ENCODE measurements around the gene ADGRA3.

The ADGRA3 gene

DNA sequence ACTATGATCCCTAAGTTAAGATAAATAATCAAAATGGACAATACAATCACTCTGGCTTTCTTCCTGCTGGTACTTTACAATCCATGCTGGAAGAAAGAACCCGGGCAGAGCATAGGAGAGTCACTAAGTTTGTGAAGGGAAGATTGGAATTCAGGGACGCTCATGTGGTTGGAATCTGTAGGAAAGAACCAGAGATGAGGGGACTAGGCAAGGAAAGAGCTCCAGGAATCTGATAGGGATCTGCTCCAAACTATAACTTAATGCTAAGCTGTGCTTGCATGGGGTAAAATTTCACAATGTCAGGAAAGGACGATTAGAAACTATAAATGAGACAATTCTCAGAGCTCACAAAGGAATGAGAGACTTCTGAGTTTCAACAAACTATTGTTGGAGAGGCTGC lies 167.5 kb downstream of the ADGRA3 start:
- no peak for DNase-seq

DNA sequence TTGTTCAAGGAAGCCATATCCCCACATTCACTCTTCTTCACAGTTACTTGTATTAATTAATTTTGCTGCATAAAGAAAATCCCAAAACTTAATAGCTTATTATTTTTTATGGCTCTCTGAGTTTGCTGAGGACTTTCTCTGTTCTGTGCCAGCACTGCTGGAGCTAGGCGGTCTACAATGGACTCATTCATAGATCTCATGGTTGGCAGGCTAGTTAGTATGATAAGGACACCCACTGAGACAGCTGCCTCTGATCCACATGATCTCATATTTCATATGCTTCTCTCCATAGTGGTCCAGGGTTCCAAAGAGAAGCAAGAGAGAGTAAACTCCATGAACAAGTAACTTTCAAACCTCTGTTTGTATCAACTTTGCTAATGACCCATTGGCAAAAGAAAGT lies 170.2 kb downstream of the ADGRA3 start:
- DNase-seq, result no peak

- no peak for DNase-seq
These were observed 170.8 kb downstream of the ADGRA3 start for GRCh38 chr4:22345055-22345454.

- no peak for DNase-seq
These were observed 172.3 kb downstream of the ADGRA3 start for GRCh38 chr4:22343606-22344005.

DNA sequence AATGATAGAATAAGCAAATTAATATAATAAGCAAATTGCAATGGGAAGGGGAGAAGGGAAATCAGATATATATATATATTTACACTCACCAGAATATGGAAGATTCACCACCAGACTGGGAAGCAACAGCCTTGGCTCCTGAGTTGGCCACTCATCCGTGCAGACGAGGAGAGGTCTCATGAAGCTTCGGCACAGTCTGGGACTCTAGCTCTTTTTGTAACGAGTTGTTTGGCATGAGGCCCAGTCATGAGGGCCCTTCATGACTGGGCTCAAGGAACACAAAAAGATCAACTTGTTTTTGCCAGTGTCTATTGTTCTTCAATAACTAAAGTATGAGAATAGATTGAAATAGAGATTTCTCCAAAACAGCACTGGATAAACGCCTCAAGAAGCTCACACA lies 176.4 kb downstream of the ADGRA3 start:
- no peak for DNase-seq

- no peak for DNase-seq
These were observed 177.1 kb downstream of the ADGRA3 start for GRCh38 chr4:22338796-22339195.
